Germinal center (tissue), 1 donor: ENCODE measurements around the gene HDAC7.

ENCODE experiments used
- DNase-seq: peaks from one replicate; pipeline ENCODE4 v3.0.0; 2012; ENCODE audit warnings: mixed read lengths, low spot score

Gene HDAC7

DNA sequence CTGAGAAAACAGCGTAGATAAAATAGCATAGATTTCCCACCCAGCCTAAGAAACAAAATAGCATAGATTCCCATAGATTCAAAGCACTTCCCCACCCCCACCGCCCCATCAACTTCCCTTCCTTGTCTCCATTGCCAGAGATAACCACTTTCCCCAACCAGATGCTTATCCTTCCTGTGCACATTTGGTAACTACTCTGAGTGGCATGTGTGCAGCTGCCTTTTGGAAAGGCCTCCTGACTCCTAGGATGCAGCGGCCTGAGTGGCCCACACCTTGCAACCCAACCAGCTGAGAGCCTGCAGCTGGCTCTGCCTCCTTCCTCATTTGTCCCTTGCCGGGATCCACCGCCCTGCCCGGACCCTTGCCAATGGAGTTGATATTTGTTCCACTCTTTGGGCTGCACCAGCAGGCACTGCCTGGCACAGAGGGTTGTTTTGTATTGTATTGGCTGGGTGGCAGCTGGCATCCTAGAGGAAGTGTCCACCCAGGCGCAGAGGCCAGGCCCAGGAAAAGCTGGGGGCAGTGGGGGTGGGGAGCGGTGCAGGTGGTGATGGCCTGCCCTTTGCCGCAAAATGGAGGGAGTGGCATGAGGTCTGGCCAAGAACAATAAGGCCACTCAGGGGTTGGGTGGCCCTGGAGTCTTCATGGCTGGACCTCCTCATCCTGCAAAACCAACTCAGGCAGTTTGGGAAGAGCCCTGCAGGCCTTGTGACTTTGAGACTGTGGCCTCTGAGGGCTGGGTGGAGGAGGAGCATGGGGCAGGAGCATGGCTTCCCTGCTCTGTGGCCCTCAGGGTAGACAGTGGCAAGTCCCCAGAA lies 41.8 kb downstream of the HDAC7 start:
- no peak for DNase-seq

DNA sequence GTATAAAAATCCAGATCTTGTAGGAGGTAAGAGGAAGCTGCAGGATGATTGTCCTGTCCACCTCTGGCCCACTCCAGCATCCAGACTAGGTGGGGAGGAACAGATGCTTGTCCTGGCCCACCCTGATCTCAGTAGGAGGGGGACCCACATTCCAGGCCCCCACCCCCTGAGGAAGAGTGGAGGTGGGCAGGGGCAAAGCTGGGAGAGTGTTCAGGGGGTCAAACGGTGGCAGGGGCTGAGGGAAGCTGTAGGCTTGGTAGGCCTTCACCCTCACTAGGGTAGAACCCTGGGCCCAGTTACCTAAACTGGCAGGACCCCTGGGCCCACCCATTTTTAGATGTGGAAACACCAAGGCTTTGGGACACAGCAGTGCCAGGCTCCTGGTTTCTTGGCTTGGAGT lies 42.6 kb downstream of the HDAC7 start:
- no peak for DNase-seq

DNA sequence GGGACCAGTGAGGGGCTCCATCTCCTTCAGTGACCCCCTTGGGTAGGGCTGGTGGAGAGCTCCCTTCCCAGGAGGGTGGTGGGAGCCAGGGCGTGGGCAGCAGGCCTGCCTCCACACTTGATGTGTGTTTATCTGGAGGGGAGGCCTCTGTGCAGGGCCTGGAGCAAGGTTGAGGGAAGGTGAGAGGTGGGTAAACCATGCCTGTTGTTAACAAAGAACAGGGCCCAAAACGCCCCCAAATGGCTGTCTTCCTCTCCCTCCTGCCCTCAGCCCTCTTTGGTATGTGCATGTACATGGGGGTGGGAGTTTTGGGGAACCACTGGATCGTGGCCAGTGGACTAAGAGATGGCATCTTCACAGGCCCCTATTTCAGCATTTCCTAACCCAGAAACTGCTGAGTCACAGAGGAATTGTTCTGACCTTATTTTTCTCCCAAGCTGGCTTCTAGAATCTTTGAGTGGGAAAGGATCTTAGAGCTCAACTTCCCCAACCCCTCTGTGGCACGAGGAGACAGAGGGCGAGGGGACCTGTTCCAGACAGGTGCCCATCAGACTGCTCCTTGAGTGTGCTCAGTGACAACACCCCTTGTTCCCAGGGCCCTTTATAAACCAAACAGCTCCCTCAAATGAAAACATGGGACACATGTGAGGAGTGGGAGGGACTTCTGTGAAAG lies 43.1 kb downstream of the HDAC7 start:
- no peak for DNase-seq

- no peak for DNase-seq
These were observed 44.4 kb downstream of the HDAC7 start for GRCh38 chr12:47775100-47775911.

DNA sequence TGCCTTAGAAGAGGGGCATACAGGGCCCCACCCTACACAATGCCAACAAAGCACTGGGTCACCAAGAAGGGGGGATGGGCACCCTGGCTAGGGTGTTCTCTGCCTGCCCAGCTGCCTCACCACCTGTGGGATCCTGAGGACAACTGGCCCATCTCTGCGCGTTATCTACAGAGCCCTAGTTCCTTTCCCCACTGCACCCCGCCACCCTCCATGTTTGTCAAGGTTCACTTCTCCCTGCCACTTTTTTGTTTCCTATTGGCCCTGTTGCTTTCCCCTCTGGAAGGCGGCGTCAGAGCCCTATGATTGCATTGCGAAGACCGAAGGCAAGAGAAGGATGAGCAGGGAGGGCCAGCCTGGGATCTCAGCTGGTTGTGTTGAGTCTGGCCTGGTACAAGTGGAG lies 45.0 kb downstream of the HDAC7 start:
- DNase-seq: no peak

GRCh38 chr12:47773858-47774580 lies 45.7 kb downstream of the HDAC7 start:
- no peak for DNase-seq

DNA sequence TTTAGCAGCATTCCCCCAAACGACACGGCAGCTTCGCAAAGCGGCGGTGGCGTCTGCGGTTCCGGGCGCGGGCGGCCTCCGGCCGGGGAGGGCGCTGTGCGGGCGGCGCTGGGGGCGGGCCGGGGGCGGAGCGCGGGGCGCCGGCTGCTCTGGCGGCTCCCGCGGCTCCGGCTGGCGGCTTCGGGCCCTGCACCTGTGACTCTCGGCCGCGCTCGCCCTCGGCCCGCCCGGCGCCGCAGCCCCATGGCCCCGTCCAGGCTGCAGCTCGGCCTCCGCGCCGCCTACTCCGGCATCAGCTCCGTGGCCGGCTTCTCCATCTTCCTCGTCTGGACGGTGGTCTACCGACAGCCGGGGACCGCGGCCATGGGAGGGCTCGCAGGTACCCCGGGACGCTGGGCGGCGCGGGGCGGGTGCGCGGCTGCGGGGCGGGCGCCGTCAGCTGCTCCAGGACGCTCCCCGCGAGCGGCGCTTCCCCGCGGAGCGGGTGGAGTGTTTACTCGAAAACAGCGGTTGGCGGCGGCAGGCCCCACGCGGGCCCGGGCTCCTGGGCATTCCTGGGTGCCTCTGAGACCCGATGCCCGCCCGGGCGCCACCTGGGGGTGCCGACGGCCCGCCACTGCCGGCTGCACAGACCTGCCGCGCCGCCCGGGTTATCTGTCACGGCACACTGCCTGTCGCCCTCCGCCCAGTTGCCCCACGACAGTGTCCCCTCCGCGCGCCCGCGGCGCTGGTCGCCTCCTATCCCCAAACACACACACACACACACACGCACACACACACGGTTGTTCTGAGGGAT lies 46.4 kb downstream of the HDAC7 start, which contains the start of gene SLC48A1:
SLC48A1 (plus strand) TSS at position 177 of the 796 bp plus-strand sequence; CDS start at position 244, 67 bp downstream.
- peak; percentile 95 for DNase-seq

- DNase-seq: no peak
These were observed 47.0 kb downstream of the HDAC7 start for GRCh38 chr12:47772738-47773061.

- DNase-seq: no peak
These were observed 47.5 kb downstream of the HDAC7 start for GRCh38 chr12:47772094-47772660.

DNA sequence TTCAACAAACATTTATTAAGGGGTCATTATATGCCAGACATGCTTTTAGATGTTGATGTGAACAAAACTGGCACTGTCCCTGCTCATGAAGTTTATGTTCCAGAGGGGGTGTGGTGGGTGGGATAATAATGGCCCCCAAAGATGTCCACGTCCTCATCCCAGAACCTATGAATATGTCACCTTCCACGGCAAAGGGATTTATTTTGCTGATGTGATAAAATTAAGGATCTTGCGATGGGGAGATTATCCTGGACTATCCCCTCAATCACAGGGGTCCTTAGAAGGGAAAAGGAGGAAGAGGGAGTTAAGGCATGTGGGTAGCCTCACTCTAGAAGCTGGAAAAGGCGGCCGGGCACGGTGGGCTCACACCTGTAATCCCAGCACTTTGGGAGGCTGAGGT lies 48.4 kb downstream of the HDAC7 start:
- no peak for DNase-seq

GRCh38 chr12:47770086-47770726 lies 49.5 kb downstream of the HDAC7 start:
- no peak for DNase-seq

GRCh38 chr12:47769234-47770085 lies 50.2 kb downstream of the HDAC7 start:
- no peak for DNase-seq

- no peak for DNase-seq
These were observed 51.3 kb downstream of the HDAC7 start for GRCh38 chr12:47768323-47768811.

DNA sequence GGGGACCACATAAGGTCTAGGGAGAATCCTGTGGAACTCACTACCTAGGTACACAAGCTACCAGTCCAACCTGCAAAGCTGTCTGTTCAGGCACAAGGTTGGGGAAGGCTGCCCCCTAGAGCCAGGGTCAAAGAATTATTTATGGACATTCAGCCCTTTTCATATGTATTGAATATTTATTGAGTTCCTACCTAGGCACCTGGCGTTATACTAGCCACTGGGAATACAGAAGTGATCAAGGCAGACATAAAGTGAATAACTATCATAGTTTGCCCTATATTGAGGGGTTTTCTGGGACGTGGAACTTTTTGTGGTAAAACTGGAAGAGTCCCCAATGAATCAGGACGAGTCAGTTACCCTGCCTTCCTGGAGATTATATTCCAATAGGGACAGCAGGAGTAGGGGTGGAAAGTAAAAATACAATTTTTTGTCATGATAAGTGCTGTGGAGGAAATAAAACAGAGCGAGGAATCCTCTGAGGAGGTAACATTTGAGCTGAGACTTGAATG lies 52.4 kb downstream of the HDAC7 start:
- DNase-seq: peak; percentile 57

DNA sequence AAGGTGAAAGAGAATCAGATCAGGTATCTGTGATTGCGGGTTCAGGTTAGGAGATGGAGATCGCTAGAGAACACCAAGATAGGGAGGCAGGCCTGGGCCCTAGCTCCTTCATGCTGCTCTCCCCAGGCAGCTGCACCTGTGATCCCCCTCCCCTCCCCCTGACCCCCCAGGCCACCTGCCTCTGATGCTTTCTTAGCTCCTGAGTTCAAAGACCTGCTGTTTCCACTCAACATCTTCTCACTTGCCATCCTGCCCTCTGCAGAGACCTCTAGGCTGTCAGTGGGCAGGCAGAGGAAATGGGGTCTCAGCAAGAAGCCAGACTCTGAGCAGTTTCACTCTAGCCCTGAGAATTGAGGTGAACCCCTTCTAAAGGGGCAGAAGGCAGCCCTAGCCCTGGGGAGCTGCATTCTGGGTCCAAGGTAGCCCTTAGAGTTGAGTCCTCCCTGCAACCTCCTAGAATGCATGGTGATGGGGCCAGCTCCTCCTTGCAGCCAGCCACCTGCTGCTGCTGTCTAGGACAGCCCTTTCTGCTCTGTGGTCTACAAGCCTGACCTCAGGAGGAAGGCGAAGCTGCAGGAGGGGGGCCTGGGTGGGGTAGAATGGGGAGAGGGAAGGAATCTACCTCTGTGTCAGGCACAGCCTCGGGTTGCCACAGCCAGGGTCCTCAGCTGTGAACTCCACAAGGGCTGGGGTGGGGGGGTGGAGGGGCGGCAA lies 53.0 kb downstream of the HDAC7 start:
- no peak for DNase-seq

DNA sequence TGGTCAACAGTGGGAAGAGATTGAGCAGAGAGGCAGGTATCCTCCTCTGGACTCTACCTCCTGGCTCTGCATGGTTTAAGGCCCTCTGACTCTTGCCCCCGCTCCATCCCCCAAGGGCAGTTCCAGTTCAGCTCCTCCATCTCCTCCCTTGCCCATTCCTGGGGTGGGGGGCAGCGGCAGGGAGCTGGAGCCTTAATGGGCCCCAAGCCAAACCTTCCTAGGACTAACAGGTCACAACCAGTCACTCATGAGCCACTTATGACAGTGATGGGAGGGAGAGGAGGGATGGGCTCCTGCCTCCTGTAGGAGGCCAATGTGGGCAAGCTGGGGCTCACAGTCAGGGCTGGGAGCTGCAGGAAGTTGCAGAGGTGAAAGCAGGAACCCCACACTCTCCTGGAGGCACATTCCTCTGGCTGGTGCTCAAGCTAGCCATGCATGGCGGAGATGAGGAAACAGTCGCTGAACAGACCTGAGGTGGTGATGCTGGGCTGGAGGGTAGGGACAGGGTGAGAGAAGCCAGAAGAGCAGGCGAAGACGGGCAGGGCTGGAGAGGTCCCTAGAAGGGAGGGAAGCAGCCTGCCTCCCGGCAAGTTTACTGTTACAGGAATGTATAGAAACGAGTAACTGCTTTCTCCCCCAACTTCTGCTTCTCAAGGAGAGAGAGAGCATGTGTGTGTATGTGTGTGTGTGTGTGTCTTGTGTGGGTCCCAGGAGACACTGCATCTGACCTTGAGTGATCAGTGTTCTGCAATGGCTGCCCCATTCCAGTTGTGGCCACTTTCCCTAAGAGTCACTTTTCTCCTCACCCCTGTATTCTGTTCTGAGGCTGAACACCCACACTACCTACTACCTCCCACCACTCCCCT lies 56.0 kb downstream of the HDAC7 start:
- no peak for DNase-seq

- no peak for DNase-seq
These were observed 56.7 kb downstream of the HDAC7 start for GRCh38 chr12:47762850-47763465.
